Measurements from ENCODE around the gene WEE2.

DNA sequence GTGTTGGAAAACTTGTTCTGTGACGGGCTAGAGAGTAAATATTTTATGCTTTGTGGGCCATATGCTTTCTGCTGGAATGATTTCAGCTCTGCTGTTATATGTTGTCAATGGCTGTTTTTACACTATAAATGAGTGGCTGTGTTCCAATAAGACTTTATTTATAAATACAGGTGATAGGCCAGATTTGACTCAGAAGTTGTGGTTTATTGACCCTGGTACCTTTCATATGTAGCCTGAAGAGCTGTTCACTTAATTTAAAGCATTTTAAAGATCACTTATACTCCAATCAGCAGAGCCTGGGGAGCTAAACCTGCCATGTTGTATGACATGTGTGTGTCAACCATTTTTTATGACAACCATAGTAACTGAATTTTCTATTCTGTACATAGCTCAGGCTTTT is 20.9 kb downstream of the WEE2 start:
- TF ChIP-seq SIN3A (IDR thresholded peaks at IDR 0.05; ENCODE audit: borderline replicate concordance, insufficient read depth, low read depth, low read length) (no peak), CTCF (IDR thresholded peaks at IDR 0.05) (no peak)
- TF ChIP-seq, protein P1, sequence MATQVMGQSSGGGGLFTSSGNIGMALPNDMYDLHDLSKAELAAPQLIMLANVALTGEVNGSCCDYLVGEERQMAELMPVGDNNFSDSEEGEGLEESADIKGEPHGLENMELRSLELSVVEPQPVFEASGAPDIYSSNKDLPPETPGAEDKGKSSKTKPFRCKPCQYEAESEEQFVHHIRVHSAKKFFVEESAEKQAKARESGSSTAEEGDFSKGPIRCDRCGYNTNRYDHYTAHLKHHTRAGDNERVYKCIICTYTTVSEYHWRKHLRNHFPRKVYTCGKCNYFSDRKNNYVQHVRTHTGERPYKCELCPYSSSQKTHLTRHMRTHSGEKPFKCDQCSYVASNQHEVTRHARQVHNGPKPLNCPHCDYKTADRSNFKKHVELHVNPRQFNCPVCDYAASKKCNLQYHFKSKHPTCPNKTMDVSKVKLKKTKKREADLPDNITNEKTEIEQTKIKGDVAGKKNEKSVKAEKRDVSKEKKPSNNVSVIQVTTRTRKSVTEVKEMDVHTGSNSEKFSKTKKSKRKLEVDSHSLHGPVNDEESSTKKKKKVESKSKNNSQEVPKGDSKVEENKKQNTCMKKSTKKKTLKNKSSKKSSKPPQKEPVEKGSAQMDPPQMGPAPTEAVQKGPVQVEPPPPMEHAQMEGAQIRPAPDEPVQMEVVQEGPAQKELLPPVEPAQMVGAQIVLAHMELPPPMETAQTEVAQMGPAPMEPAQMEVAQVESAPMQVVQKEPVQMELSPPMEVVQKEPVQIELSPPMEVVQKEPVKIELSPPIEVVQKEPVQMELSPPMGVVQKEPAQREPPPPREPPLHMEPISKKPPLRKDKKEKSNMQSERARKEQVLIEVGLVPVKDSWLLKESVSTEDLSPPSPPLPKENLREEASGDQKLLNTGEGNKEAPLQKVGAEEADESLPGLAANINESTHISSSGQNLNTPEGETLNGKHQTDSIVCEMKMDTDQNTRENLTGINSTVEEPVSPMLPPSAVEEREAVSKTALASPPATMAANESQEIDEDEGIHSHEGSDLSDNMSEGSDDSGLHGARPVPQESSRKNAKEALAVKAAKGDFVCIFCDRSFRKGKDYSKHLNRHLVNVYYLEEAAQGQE (IDR thresholded peaks at IDR 0.05; ENCODE audit: insufficient read depth in 1 of 2, low read depth in 2 of 2, low read length in 1 of 2), result no peak
